ENCODE data around the gene FAM135A. TPM values are rescaled to one million over a fixed set of nuclear protein-coding genes. Genes with fewer than 3 reads are reported as not detected.
"Not testable (repeated sequence)": the region's sequence is repeated elsewhere in the genome, so short reads cannot be mapped to it uniquely, and the experiment has no call there.

FAM135A gene
- total and polyA plus RNA-seq, 9 donors: 13.7 to 19.7 (median 16.6) TPM

GRCh38 chr6:70601014-70601413 is 187.7 kb downstream of the FAM135A start:
- WGBS (ENCODE audit: insufficient coverage): 67% methylated on average over 2 of the region's 3 CpGs
- H3K4me1 ChIP-seq (ENCODE audit: control insufficient read depth, insufficient read depth, low read length): no peaks in the 10 kb centered on the region

GRCh38 chr6:70604254-70604653 is 190.9 kb downstream of the FAM135A start:
- WGBS (ENCODE audit: insufficient coverage): 94% methylated on average over 6 of the region's 6 CpGs
- peaks cover 2% of the 10 kb centered on the region for H3K9me3 ChIP-seq (replicated peaks; ENCODE audit: control insufficient read depth, low read depth, low read length)
- DNase-seq: no peak
- H3K36me3 ChIP-seq (ENCODE audit: control insufficient read depth, insufficient read depth, low read length): no peaks in the 10 kb centered on the region
- no peak overlapping the region for H3K4me3 ChIP-seq (ENCODE audit: low read length)
- H3K4me1 ChIP-seq (ENCODE audit: control insufficient read depth, insufficient read depth, low read length): no peaks in the 10 kb centered on the region
- H3K27me3 ChIP-seq (ENCODE audit: control insufficient read depth, insufficient read depth, low read length): no peaks in the 10 kb centered on the region
- H3K27ac ChIP-seq (ENCODE audit: low read length): no peak overlapping the region

More at GRCh38 chr6:70601014-70601413, 187.7 kb downstream of the FAM135A start:
- Histone ChIP-seq H3K27me3 (ENCODE audit: control insufficient read depth, insufficient read depth, low read length) (no peaks in the 10 kb centered on the region), H3K9me3 (replicated peaks; ENCODE audit: control insufficient read depth, low read depth, low read length) (peaks cover 2% of the 10 kb centered on the region), H3K27ac (ENCODE audit: low read length) (no peak overlapping the region), H3K36me3 (ENCODE audit: control insufficient read depth, insufficient read depth, low read length) (no peaks in the 10 kb centered on the region), H3K4me3 (ENCODE audit: low read length) (no peak overlapping the region)
- DNase-seq: no peak

DNA sequence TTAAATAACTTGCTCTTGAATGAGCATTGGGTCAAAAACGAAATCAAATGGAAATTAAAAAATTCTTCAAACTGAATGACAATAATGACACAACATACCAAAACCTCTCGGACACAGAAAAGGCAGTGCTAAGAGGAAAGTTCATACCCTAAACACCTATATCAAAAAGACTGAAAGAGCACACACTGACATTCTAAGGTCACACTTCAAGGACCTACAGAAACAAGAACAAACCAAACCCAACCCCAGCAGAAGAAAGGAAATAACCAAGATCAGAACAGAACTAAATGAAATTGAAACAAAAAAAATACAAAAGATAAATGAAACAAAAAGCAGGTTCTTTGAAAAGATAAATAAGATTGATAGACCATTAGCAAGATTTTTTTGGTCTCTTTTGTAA is 194.1 kb downstream of the FAM135A start:
- no CpG with 5 or more reads among the region's 2 CpGs for WGBS (ENCODE audit: insufficient coverage)
- H3K27ac ChIP-seq (ENCODE audit: low read length): not testable (repeated sequence)

DNA sequence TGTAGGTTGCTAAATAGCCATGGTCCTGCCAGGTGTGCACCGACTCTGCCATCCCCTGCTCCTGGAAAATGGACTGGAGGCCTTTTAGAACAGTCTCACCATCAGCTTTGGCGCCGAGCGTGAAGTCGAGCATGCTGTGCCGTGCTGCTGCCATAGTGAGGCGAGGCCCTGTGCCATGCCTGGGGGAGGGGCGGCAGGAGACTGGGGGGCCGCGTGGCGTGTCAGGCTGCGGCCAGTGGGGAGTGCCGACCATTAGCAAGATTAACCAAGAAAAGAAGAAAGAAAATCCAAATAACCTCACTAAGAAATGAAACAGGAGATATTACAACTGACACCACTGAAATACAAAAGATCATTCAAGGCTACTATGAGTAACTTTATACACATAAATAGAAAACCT is 195.9 kb downstream of the FAM135A start:
- H3K36me3 ChIP-seq (ENCODE audit: control insufficient read depth, insufficient read depth, low read length); H3K4me3 ChIP-seq (ENCODE audit: low read length); H3K4me1 ChIP-seq (ENCODE audit: control insufficient read depth, insufficient read depth, low read length); H3K27me3 ChIP-seq (ENCODE audit: control insufficient read depth, insufficient read depth, low read length); H3K9me3 ChIP-seq (replicated peaks; ENCODE audit: control insufficient read depth, low read depth, low read length); H3K27ac ChIP-seq (ENCODE audit: low read length); DNase-seq: not testable (repeated sequence)
- WGBS (ENCODE audit: insufficient coverage): no CpG with 5 or more reads among the region's 13 CpGs

More for the DNA sequence above, 194.1 kb downstream of the FAM135A start:
- H3K36me3 ChIP-seq (ENCODE audit: control insufficient read depth, insufficient read depth, low read length); H3K9me3 ChIP-seq (replicated peaks; ENCODE audit: control insufficient read depth, low read depth, low read length); H3K27me3 ChIP-seq (ENCODE audit: control insufficient read depth, insufficient read depth, low read length); DNase-seq; H3K4me3 ChIP-seq (ENCODE audit: low read length); H3K4me1 ChIP-seq (ENCODE audit: control insufficient read depth, insufficient read depth, low read length): not testable (repeated sequence)

Other genes starting within 250 kb of the FAM135A start
- 4.9 TPM for gene COL9A1, start 110.4 kb upstream of the FAM135A start, total RNA-seq
- gene COL9A1, start 110.4 kb upstream of the FAM135A start, polyA plus RNA-seq (ENCODE audit: insufficient read depth in 1 of 8, insufficient read length in 8 of 8, low replicate concordance in 1 of 8): 10 to 100 TPM in 3 of 8 donors, 1 to 10 TPM in 5; 5.4 to 16.2 (median 7.2) TPM
- gene SDHAF4, start 153.4 kb downstream of the FAM135A start, total RNA-seq: 23.7 TPM
- gene SDHAF4, start 153.4 kb downstream of the FAM135A start, polyA plus RNA-seq (ENCODE audit: insufficient read depth in 1 of 8, insufficient read length in 8 of 8, low replicate concordance in 1 of 8): 10 to 100 TPM; 11.9 to 16.8 (median 14.8) TPM

All from muscle of leg (tissue), 11 donors.